Endodermal cell (in vitro differentiated cells): ENCODE measurements around the gene KLK5. TPM values are rescaled to one million over a fixed set of nuclear protein-coding genes. Genes with fewer than 3 reads are reported as not detected.

Experiments
- DNase-seq: peaks from one replicate; pipeline ENCODE4 v3.0.0-alpha.2; 2017
- H3K27ac ChIP-seq: 2 replicates; pipeline ENCODE4 v1.5.1; 2013; ENCODE audit warnings: mild to moderate bottlenecking, low read depth, low read length, moderate library complexity
- H3K27me3 ChIP-seq: 2 replicates; pipeline ENCODE4 v1.6.1; 2013; ENCODE audit warnings: mild to moderate bottlenecking, low read length, moderate library complexity; ENCODE audit not compliant: insufficient read depth, control insufficient read depth, poor library complexity, severe bottlenecking
- H3K36me3 ChIP-seq: 2 replicates; pipeline ENCODE4 v1.7.0; 2013; ENCODE audit warnings: mild to moderate bottlenecking, low read length, moderate library complexity; ENCODE audit not compliant: control insufficient read depth, insufficient read depth
- H3K4me1 ChIP-seq: one replicate; pipeline ENCODE4 v1.7.0; 2013; ENCODE audit warnings: low read length; ENCODE audit not compliant: control insufficient read depth, insufficient read depth
- H3K4me3 ChIP-seq: 2 replicates; pipeline ENCODE4 v1.5.1; 2013; ENCODE audit warnings: mild to moderate bottlenecking, low read length, moderate library complexity
- H3K9ac ChIP-seq: 2 replicates; pipeline ENCODE4 v1.6.1; 2013; ENCODE audit warnings: mild to moderate bottlenecking, low read length, moderate library complexity; ENCODE audit not compliant: poor library complexity, severe bottlenecking; ENCODE audit errors: extremely low read depth
- H3K9me3 ChIP-seq: 2 replicates; pipeline ENCODE4 v1.6.1; 2013; ENCODE audit warnings: mild to moderate bottlenecking, low read length, moderate library complexity; ENCODE audit not compliant: control insufficient read depth
- H3K27ac Mint-ChIP-seq: 2 replicates; pipeline ENCODE4 v1.8.0; 2020; ENCODE audit warnings: mixed read lengths
- H3K27me3 Mint-ChIP-seq: 2 replicates; pipeline ENCODE4 v1.8.0; 2021; ENCODE audit warnings: mild to moderate bottlenecking, mixed read lengths; ENCODE audit not compliant: insufficient read depth
- H3K36me3 Mint-ChIP-seq: 2 replicates; pipeline ENCODE4 v1.8.0; 2020; ENCODE audit warnings: low read depth, mixed read lengths
- H3K4me1 Mint-ChIP-seq: 2 replicates; pipeline ENCODE4 v1.8.0; 2020; ENCODE audit warnings: mixed read lengths
- H3K4me3 Mint-ChIP-seq: 2 replicates; pipeline ENCODE4 v1.8.0; 2020; ENCODE audit warnings: mild to moderate bottlenecking, moderate library complexity, mixed read lengths
- H3K9me3 Mint-ChIP-seq: 2 replicates; pipeline ENCODE4 v1.8.0; 2020; ENCODE audit warnings: mild to moderate bottlenecking, mixed read lengths
- WGBS, 2 experiments: methylation state at CpG; one replicate each; pipeline versions ENCODE4 v1.1.5 to v1.1.7; 2013; ENCODE audit warnings: missing lambda C conversion rate in 2 of 2, mixed read lengths in 1 of 2; ENCODE audit not compliant: insufficient coverage in 1 of 2, insufficient read length in 1 of 2; 5-methylcytosine and 5-hydroxymethylcytosine counted together
- total RNA-seq, 2 donors: library from RNA; stranded (reverse); fragmentation: NEBNext Ultra II Directional in 1 of 2; extraction: Animal tissue kit (Norgen Biotek cat#: 25700) in 1 of 2; gene quantifications; 2 replicates in 1 of 2; 3 replicates in 1 of 2; pipeline ENCODE4 v1.2.1, GENCODE V29; 2021
- TF ChIP-seq, protein P1 (sequence below): fragments of 200-600 bp; sonication (generic); conservative IDR thresholded peaks from 2 replicates; pipeline ENCODE4 v1.5.0; 2021; ENCODE audit warnings: antibody characterized with exemption, mild to moderate bottlenecking

KLK5 gene
- total RNA-seq, 2 donors from 2014 or later: not detected

DNA sequence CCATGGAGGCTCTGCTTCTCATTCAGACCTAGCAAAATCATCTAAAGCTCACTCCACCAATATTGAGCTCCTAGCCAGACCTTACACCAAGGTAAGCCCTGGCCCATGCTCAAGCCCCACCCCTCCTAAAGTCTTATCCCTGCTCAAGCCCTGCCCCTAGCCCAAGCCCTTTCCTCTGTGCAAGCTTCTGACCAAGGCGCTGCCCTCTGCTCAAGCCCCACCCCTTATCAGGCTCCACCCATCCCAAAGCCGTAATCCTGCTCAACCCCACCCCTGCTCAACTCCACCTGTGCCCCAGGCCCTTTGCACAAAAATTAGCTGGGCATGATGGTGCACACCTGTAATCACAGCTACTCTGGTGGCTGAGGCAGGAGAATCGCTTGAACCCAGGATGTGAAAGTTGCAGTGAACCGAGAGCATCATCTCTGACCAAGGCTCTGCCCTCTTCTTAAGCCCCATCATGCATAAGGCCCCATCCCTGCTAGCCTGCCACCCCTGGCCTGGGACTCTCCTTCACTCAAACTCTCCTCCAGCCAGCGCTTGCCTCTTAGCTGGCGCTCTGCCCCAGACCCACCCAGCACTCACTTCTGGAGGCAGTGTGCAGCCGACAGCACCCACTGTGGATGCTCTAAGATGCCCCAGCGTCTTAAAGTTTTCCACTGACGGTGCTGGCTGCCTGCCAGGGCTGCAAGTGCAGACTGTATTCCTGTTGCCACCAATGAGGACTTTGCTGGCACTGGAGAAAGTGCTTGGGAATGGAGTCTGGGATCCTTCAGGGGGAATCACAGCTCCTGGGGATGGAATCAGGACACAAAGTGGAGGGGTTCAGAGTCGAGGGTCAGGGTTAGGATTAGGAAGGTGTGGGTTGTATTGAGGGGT lies 58.1 kb downstream of the KLK5 start:
- Histone ChIP-seq H3K4me1 (no peaks in the 10 kb centered on the region), H3K36me3 (no peaks in the 10 kb centered on the region), H3K9me3 (peaks cover 7% of the 10 kb centered on the region), H3K9ac (no peak overlapping the region), H3K27me3 (no peaks in the 10 kb centered on the region), H3K27ac (no peak overlapping the region), H3K4me3 (no peak overlapping the region)
- H3K27ac Mint-ChIP-seq: no peak overlapping the region
- peaks cover 34% of the 10 kb centered on the region for H3K9me3 Mint-ChIP-seq
- H3K27me3 Mint-ChIP-seq: peaks cover 79% of the 10 kb centered on the region
- no peaks in the 10 kb centered on the region for H3K4me1 Mint-ChIP-seq
- TF ChIP-seq, protein P1, sequence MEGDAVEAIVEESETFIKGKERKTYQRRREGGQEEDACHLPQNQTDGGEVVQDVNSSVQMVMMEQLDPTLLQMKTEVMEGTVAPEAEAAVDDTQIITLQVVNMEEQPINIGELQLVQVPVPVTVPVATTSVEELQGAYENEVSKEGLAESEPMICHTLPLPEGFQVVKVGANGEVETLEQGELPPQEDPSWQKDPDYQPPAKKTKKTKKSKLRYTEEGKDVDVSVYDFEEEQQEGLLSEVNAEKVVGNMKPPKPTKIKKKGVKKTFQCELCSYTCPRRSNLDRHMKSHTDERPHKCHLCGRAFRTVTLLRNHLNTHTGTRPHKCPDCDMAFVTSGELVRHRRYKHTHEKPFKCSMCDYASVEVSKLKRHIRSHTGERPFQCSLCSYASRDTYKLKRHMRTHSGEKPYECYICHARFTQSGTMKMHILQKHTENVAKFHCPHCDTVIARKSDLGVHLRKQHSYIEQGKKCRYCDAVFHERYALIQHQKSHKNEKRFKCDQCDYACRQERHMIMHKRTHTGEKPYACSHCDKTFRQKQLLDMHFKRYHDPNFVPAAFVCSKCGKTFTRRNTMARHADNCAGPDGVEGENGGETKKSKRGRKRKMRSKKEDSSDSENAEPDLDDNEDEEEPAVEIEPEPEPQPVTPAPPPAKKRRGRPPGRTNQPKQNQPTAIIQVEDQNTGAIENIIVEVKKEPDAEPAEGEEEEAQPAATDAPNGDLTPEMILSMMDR: no peak
- H3K4me3 Mint-ChIP-seq: no peak overlapping the region
- WGBS, 2 experiments: 69 to 77% methylated on average over 9 to 10 of the region's 10 CpGs
- H3K36me3 Mint-ChIP-seq: peaks cover 2% of the 10 kb centered on the region
- DNase-seq: no peak

Other genes with a start within 250 kb of the KLK5 start
- gene SHANK1, start 233.2 kb downstream of the KLK5 start, total RNA-seq: 1 to 10 TPM; 1.6 to 1.9 TPM
- gene CLEC11A, start 229.7 kb downstream of the KLK5 start, total RNA-seq: 1 to 10 TPM; 4.0 to 6.2 TPM
- gene GPR32, start 182.6 kb downstream of the KLK5 start, total RNA-seq: not detected
- not detected for gene ACP4, start 162.6 kb downstream of the KLK5 start, total RNA-seq
- gene KLK1, start 129.3 kb downstream of the KLK5 start, total RNA-seq: under 1 TPM; 0.75 to 0.82 TPM
- not detected for gene KLK15, start 119.5 kb downstream of the KLK5 start, total RNA-seq
- gene KLK3, start 98.1 kb downstream of the KLK5 start, total RNA-seq: not detected
- gene KLK2, start 79.6 kb downstream of the KLK5 start, total RNA-seq: under 1 TPM in 1 of 2 donors, not detected in 1; 0.35 TPM
- not detected for gene KLK4, start 41.6 kb downstream of the KLK5 start, total RNA-seq
- gene KLK6, start 16.6 kb upstream of the KLK5 start, total RNA-seq: under 1 TPM; 0.86 to 0.93 TPM
- gene KLK7, start 30.9 kb upstream of the KLK5 start, total RNA-seq: not detected
- gene KLK8, start 48.6 kb upstream of the KLK5 start, total RNA-seq: 1 to 10 TPM in 1 of 2 donors, not detected in 1; 1.1 TPM
- gene KLK10, start 66.7 kb upstream of the KLK5 start, total RNA-seq: under 1 TPM; 0.46 to 0.91 TPM
- gene KLK11, start 73.6 kb upstream of the KLK5 start, total RNA-seq: 1 to 10 TPM in 1 of 2 donors, under 1 TPM in 1; 0.29 to 2.5 TPM
- not detected for gene KLK12, start 82.0 kb upstream of the KLK5 start, total RNA-seq
- 1 to 10 TPM in 1 of 2 donors, under 1 TPM in 1; 0.42 to 3.4 TPM for gene KLK13, start 112.1 kb upstream of the KLK5 start, total RNA-seq
- under 1 TPM; 0.55 to 0.71 TPM for gene KLK14, start 129.8 kb upstream of the KLK5 start, total RNA-seq
- 1 to 10 TPM; 5.1 to 5.7 TPM for gene CTU1, start 155.4 kb upstream of the KLK5 start, total RNA-seq
- gene SIGLEC9, start 171.9 kb upstream of the KLK5 start, total RNA-seq: not detected
- not detected for gene SIGLEC7, start 189.3 kb upstream of the KLK5 start, total RNA-seq